H1 (cell line): Measurements from ENCODE around the gene ZNF433.

Experiments
- CTCF ChIP-seq, 3 experiments: IDR thresholded peaks; 1 replicate in 2 of 3; 2 replicates in 1 of 3; pipeline versions ENCODE4 v1.5.1 to v1.6.1; 2011; ENCODE audit warnings: low read length in 3 of 3, mild to moderate bottlenecking in 3 of 3, inconsistent platforms in 2 of 3, low read depth in 1 of 3, moderate library complexity in 1 of 3; ENCODE audit not compliant: insufficient read depth in 1 of 3; ENCODE audit errors: control extremely low read depth in 1 of 3
- KDM1A ChIP-seq: fragments of 200-600, 300-600 bp; sonication (generic); IDR thresholded peaks from 2 replicates; pipeline ENCODE4 v1.7.1; 2016; ENCODE audit warnings: mild to moderate bottlenecking, low read length, borderline replicate concordance
- POLR2AphosphoS5 ChIP-seq: IDR thresholded peaks from 2 replicates; pipeline ENCODE4 v1.6.1; 2011; ENCODE audit warnings: low read depth, low read length
- RNF2 ChIP-seq: fragments of 200-900, 300-1000 bp; sonication (generic); IDR thresholded peaks from 2 replicates; pipeline ENCODE4 v1.7.1; 2016; ENCODE audit warnings: borderline replicate concordance, low read depth, mild to moderate bottlenecking, antibody characterized with exemption, low read length; ENCODE audit not compliant: poor library complexity, severe bottlenecking; ENCODE audit errors: missing control alignments

DNA sequence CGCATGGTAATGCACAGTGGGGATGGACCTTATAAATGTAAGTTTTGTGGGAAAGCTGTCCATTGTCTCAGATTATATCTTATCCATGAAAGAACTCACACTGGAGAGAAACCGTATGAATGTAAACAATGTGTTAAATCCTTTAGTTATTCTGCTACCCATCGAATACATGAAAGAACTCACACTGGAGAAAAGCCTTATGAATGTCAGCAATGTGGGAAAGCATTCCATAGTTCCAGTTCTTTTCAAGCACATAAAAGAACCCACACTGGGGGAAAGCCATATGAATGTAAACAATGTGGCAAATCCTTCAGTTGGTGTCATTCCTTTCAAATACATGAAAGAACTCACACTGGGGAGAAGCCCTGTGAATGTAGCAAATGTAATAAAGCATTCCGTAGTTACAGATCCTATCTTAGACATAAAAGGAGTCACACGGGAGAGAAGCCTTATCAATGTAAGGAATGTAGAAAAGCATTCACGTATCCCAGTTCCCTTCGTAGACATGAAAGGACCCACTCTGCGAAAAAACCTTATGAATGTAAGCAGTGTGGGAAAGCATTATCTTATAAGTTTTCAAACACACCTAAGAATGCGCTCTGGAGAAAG is 56.9 kb downstream of the ZNF433 start:
- no peak for TF ChIP-seq KDM1A
- TF ChIP-seq CTCF (IDR thresholded peaks at IDR 0.05; ENCODE audit: control extremely low read depth in 1 of 3, insufficient read depth in 1 of 3, low read depth in 1 of 3, low read length in 3 of 3): no peak
- TF ChIP-seq POLR2AphosphoS5: no peak
- no peak for TF ChIP-seq RNF2
